CD4-positive, alpha-beta T cell treated with Interleukin-4 for 4 hours (primary cell): Measurements from ENCODE around the gene ANKZF1.
"Not testable (repeated sequence)": the region's sequence is repeated elsewhere in the genome, so short reads cannot be mapped to it uniquely, and the experiment has no call there.

Source experiments
- DNase-seq: peaks from one replicate; pipeline ENCODE4 v3.0.0-alpha.2; 2020

The ANKZF1 gene

DNA sequence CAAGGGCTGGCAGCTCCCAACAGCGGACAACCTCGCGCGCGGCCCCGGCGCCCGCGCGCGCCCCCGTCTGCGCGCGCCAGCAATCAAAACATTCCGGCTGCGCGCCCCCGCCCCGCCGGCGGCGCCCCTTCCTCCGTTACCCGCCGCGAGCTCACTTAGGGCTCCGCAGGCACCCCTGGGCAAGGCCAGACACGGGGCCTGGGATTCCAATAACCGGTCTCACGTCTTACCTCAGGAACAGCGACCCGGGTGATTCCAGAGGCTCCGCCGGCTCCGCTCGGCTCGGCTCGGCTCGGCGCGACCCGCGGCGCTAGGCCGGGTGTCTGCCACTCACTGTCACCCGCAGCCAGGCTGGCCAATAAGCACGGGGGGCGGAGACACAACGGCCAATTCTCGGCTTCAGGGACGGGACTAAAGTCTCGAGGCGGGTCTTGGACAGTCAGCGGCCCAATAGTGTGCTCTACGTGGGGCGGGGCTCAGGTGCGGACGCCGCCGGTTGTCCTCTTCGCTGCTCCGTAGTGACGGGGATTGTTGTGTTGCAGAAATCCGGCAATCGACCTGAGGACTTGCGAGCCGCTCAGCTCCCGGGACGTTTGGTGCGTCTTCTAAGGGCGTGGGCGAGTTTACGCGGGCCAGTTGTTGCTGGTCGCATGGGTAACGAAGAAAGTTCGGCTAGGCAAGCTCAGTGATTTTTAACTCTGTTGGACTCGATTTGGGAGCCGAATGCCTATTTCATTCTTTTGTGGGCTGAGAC lies at the start of gene ANKZF1, which contains the start of gene ATG9A:
TSS of gene ANKZF1 (plus strand) at position 502 of the 754 bp plus-strand sequence. CDS start 452 bp downstream, outside the sequence.
TSS of gene ATG9A (minus strand) at position 332 of the 754 bp plus-strand sequence. CDS start 1,612 bp downstream, outside the sequence.
- peak; percentile 98 for DNase-seq

DNA sequence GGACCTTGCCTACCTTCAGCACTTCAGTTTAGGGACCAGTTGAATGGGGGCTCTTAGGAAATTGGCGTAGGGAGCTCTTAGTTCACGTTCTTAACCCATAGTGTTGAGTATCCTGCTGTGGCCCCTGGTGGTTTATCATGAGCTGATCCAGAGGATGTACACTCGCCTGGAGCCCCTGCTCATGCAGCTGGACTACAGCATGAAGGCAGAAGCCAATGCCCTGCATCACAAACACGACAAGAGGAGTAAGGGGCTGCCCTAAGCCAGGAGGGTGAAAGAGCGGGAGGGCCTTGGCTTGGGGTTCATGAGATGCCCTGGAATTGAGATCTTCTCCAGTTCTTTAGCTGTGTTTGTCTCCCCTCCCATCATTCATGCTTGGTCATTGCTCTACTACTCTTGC lies 48.6 kb upstream of the ANKZF1 start:
- no peak for DNase-seq

DNA sequence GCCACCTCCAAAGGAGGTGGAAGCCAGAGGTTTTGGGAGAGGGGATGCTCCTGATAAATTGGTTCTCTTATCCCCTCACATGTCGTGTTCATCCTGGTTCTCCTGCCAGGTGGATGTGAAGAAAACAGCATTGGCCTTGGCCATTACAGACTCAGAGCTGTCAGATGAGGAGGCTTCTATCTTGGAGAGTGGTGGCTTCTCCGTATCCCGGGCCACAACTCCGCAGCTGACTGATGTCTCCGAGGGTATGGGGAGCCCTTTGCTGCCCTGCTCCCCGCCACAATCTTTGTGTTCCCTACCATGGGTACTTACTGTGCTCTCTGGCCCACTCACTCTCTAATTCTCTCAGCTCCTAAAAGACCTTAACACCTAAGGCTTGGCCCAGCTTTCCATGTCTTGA lies 48.1 kb upstream of the ANKZF1 start:
- no peak for DNase-seq

DNA sequence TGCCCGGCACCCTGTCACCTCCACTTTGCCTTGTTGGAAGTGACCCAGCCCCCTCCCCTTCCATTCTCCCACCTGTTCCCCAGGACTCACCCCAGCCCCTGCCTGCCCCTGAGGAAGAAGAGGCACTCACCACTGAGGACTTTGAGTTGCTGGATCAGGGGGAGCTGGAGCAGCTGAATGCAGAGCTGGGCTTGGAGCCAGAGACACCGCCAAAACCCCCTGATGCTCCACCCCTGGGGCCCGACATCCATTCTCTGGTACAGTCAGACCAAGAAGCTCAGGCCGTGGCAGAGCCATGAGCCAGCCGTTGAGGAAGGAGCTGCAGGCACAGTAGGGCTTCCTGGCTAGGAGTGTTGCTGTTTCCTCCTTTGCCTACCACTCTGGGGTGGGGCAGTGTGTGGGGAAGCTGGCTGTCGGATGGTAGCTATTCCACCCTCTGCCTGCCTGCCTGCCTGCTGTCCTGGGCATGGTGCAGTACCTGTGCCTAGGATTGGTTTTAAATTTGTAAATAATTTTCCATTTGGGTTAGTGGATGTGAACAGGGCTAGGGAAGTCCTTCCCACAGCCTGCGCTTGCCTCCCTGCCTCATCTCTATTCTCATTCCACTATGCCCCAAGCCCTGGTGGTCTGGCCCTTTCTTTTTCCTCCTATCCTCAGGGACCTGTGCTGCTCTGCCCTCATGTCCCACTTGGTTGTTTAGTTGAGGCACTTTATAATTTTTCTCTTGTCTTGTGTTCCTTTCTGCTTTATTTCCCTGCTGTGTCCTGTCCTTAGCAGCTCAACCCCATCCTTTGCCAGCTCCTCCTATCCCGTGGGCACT lies 47.1 kb upstream of the ANKZF1 start:
- DNase-seq, result no peak

DNA sequence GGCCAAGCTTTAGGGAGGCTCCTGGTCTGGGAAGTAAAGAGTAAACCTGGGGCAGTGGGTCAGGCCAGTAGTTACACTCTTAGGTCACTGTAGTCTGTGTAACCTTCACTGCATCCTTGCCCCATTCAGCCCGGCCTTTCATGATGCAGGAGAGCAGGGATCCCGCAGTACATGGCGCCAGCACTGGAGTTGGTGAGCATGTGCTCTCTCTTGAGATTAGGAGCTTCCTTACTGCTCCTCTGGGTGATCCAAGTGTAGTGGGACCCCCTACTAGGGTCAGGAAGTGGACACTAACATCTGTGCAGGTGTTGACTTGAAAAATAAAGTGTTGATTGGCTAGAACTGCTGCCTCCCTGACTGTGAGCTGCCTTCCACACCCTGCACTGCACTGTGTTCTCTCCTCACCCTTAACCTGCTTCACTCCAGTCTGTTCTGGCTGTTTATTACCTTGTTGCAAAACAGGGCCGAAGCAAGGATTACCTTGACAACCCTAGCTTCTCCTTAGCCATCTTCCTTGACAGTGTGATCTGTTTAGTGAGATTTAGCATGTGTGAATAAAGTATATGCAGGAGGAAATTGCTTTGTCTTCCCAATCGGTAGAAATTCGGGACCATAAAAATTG lies 46.3 kb upstream of the ANKZF1 start:
- no peak for DNase-seq

DNA sequence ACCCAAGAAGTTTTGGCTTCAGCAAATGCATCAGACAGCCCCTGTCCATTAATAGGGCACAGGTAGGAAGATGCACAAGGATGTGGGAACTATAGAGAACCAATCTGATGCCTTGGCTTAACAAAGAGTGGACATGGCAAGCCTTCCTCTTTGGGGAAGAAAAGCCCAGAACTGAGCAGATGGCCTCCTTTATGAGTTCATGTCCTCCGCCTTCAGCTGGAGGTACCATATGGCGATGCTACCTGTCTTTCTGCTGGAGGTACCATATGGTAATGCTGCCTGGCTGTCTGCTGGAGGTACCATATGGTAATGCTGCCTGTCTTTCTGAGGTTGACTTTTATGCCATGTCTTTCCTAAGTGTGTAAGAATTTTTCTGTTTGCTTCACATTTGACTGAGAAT lies 45.5 kb upstream of the ANKZF1 start:
- no peak for DNase-seq

GRCh38 chr2:219186754-219187456 lies 42.7 kb upstream of the ANKZF1 start:
- DNase-seq, result no peak

GRCh38 chr2:219197388-219197787 lies 32.2 kb upstream of the ANKZF1 start:
- no peak for DNase-seq

- no peak for DNase-seq
Measured at GRCh38 chr2:219198974-219199373, 30.6 kb upstream of the ANKZF1 start.

DNA sequence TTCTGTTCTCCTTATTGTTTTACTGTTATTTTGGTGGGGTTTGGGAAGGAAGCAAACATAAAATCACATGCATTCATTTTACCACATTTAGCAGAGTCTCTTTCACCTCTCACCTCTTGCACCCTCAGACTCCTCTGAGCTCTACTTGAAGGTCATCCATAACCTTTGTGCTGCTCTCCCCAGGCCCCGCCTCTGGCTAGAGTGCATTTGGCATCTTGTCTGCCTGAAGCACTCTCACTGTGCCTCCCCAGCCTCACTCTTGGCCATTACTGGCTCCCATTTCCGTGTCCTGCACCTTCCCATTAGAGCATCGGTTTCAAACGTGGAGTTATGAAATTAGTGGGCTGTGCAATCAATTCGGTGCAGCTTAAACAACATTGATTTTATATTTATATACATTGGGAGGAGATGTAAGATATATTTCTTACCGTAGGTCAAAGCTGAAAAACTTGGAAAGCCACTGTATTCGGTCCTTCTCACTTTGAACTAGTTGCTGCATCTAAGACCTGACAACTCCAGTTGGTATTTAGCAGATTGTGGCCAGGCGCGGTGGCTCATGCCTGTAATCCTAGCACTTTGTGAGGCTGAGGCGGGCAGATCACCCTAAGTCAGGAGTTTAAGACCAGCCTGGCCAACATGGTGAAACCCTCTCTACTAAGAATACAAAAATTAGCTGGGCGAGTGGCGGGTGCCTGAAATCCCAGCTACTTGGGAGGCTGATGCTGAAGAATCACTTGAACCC lies 30.0 kb upstream of the ANKZF1 start:
- no peak for DNase-seq

DNA sequence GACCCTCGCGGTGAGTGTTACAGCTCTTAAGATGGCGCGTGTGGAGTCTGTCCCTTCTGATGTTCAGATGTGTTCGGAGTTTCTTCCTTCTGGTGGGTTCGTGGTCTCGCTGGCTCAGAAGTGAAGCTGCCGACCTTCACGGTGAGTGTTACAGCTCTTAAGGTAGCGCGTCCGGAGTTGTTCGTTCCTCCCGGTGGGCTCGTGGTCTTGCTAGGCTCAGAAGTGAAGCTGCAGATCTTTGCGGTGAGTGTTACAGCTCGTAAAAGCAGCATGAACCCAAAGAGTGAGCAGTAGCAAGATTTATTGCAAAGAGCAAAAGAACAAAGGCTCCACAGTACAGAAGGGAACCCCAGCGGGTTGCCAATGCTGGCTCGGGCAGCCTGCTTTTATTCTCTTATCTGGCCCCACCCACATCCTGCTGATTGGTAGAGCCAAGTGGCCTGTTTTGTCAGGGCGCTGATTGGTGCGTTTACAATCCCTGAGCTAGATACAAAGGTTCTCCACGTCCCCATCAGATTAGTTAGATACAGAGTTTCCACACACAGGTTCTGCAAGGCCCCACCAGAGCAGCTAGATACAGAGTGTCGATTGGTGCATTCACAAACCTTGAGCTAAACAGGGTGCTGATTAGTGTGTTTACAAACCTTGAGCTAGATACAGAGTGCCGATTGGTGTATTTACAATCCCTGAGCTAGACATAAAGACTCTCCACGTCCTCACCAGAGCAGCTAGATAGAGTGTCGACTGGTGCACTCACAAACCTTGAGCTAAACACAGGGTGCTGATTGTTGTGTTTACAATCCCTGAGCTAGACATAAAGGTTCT lies 28.9 kb upstream of the ANKZF1 start:
- peak; percentile 33 for DNase-seq

- DNase-seq, result not testable (repeated sequence)
Measured at GRCh38 chr2:219201331-219201730, 28.3 kb upstream of the ANKZF1 start.

GRCh38 chr2:219204425-219205164 lies 25.0 kb upstream of the ANKZF1 start:
- DNase-seq, result no peak

GRCh38 chr2:219205165-219205538 lies 24.5 kb upstream of the ANKZF1 start:
- DNase-seq, result no peak

GRCh38 chr2:219205981-219206327 lies 23.7 kb upstream of the ANKZF1 start:
- no peak for DNase-seq

- peak; percentile 93 for DNase-seq
Measured at GRCh38 chr2:219206328-219207133, 23.1 kb upstream of the ANKZF1 start, which contains the start of gene ZFAND2B. Gene ZFAND2B (plus strand): TSS chr2:219206782. CDS start chr2:219206988, 206 bp downstream.

DNA sequence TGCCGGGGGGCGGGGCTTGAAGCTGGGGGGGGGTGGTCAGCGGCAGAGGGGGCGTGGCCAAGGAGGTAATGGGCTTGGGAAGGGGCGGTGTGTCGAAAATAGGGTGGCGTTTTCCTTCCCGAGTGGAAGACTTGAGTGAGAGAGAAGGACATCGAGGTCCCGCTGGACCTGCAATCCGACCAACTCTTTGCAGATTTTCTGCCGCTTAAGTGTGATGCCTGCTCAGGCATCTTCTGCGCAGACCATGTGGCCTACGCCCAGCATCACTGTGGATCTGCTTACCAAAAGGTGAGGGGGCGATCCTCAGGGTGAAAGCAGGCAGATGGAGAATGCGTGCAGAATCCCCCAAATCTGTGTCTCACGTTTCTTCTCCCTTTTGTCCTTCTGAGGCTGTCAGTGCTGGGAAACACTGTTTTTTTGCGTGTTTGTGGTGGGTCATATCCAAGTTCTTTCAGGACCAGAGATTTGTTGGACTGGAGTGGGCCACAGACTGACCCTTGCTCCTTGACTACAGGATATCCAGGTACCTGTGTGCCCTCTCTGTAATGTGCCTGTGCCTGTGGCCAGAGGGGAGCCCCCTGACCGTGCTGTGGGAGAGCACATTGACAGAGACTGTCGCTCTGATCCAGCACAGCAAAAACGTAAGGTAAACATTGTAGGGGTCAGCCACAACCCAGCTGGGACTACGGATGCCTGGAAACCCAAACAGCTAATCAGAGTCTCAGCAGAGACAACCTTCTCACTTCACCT lies 22.3 kb upstream of the ANKZF1 start:
- DNase-seq, result no peak

- DNase-seq, result no peak
Measured at GRCh38 chr2:219207884-219208740, 21.5 kb upstream of the ANKZF1 start.
